ENCODE measurements around the gene COG7.
"Not testable (repeated sequence)": the region's sequence is repeated elsewhere in the genome, so short reads cannot be mapped to it uniquely, and the experiment has no call there.

COG7 gene

GRCh38 chr16:23476289-23476688 lies 23.3 kb upstream of the COG7 start:
- DNase-seq (ENCODE audit: low read depth in 4 of 4, low spot score in 1 of 4) = no peak

GRCh38 chr16:23469814-23470213 lies 16.8 kb upstream of the COG7 start:
- DNase-seq (ENCODE audit: low read depth in 4 of 4, low spot score in 1 of 4) = no peak

- DNase-seq (ENCODE audit: low read depth in 4 of 4, low spot score in 1 of 4) = no peak
Measured at GRCh38 chr16:23466162-23466885, 13.3 kb upstream of the COG7 start.

- DNase-seq (ENCODE audit: low read depth in 4 of 4, low spot score in 1 of 4) = no peak
Measured at GRCh38 chr16:23465179-23465578, 12.2 kb upstream of the COG7 start.

- DNase-seq (ENCODE audit: low read depth in 4 of 4, low spot score in 1 of 4) = no peak
Measured at GRCh38 chr16:23464196-23464595, 11.2 kb upstream of the COG7 start.

- not testable (repeated sequence) for DNase-seq (ENCODE audit: low read depth in 4 of 4, low spot score in 1 of 4)
Measured at GRCh38 chr16:23462994-23463393, 10.0 kb upstream of the COG7 start.

- DNase-seq (ENCODE audit: low read depth in 4 of 4, low spot score in 1 of 4) = no peak
Measured at GRCh38 chr16:23453338-23454052, 506 bp upstream of the COG7 start.

GRCh38 chr16:23452221-23452571 lies 793 bp downstream of the COG7 start:
- DNase-seq (ENCODE audit: low read depth in 4 of 4, low spot score in 1 of 4) = no peak

- DNase-seq (ENCODE audit: low read depth in 4 of 4, low spot score in 1 of 4) = no peak
Measured at GRCh38 chr16:23448392-23448791, 4.6 kb downstream of the COG7 start.

- DNase-seq (ENCODE audit: low read depth in 4 of 4, low spot score in 1 of 4) = not testable (repeated sequence)
Measured at GRCh38 chr16:23437542-23437941, 15.4 kb downstream of the COG7 start.

- no peak for DNase-seq (ENCODE audit: low read depth in 4 of 4, low spot score in 1 of 4)
Measured at GRCh38 chr16:23436951-23437350, 16.0 kb downstream of the COG7 start.

- peak in 3 of 4 experiments; percentile 38 to 49 (median 45) for DNase-seq (ENCODE audit: low read depth in 4 of 4, low spot score in 1 of 4)
Measured at GRCh38 chr16:23435500-23435899, 17.5 kb downstream of the COG7 start.

- DNase-seq (ENCODE audit: low read depth in 4 of 4, low spot score in 1 of 4) = no peak
Measured at GRCh38 chr16:23434380-23434779, 18.6 kb downstream of the COG7 start.

- no peak for DNase-seq (ENCODE audit: low read depth in 4 of 4, low spot score in 1 of 4)
Measured at GRCh38 chr16:23433261-23433920, 19.6 kb downstream of the COG7 start.

- no peak for DNase-seq (ENCODE audit: low read depth in 4 of 4, low spot score in 1 of 4)
Measured at GRCh38 chr16:23432176-23433128, 20.5 kb downstream of the COG7 start.

GRCh38 chr16:23428351-23428750 lies 24.6 kb downstream of the COG7 start:
- DNase-seq (ENCODE audit: low read depth in 4 of 4, low spot score in 1 of 4) = no peak

- DNase-seq (ENCODE audit: low read depth in 4 of 4, low spot score in 1 of 4) = no peak
Measured at GRCh38 chr16:23424292-23424958, 28.6 kb downstream of the COG7 start.

GRCh38 chr16:23423496-23424049 lies 29.4 kb downstream of the COG7 start:
- no peak for DNase-seq (ENCODE audit: low read depth in 4 of 4, low spot score in 1 of 4)

- no peak for DNase-seq (ENCODE audit: low read depth in 4 of 4, low spot score in 1 of 4)
Measured at GRCh38 chr16:23420011-23420410, 33.0 kb downstream of the COG7 start.

- no peak for DNase-seq (ENCODE audit: low read depth in 4 of 4, low spot score in 1 of 4)
Measured at GRCh38 chr16:23416816-23417215, 36.2 kb downstream of the COG7 start.

Data from stimulated activated CD4-positive, alpha-beta T cell treated with anti-CD3 and anti-CD28 coated beads, Interleukin-1b, Interleukin-23, amount 100 ng/mL, for 24 hours (primary cell).